Measurements from ENCODE around the gene RMND5A.
A peak's percentile ranks its signal among the peaks of the same experiment; 100 is the strongest.

RMND5A gene

GRCh38 chr2:86794861-86795260 is 74.8 kb downstream of the RMND5A start:
- H3K27ac ChIP-seq: no peak overlapping the region
- no peak for TF ChIP-seq ZFX (IDR thresholded peaks at IDR 0.05; ENCODE audit: borderline replicate concordance)
- TF ChIP-seq CTCF (IDR thresholded peaks at IDR 0.05): no peak

- TF ChIP-seq CTCF (IDR thresholded peaks at IDR 0.05): no peak
- no peak for TF ChIP-seq ZFX (IDR thresholded peaks at IDR 0.05; ENCODE audit: borderline replicate concordance)
- H3K27ac ChIP-seq: no peak overlapping the region
Measured at GRCh38 chr2:86800856-86801567, 80.9 kb downstream of the RMND5A start.

- no peak overlapping the region for H3K27ac ChIP-seq
- TF ChIP-seq ZFX (IDR thresholded peaks at IDR 0.05; ENCODE audit: borderline replicate concordance): no peak
- TF ChIP-seq CTCF (IDR thresholded peaks at IDR 0.05): no peak
Measured at GRCh38 chr2:86806059-86806857, 86.2 kb downstream of the RMND5A start.

- TF ChIP-seq ZFX (IDR thresholded peaks at IDR 0.05; ENCODE audit: borderline replicate concordance) (no peak), CTCF (IDR thresholded peaks at IDR 0.05) (no peak)
- H3K27ac ChIP-seq: peak overlapping the region; percentile 40; the same call in 1 of the 2 replicates
Measured at GRCh38 chr2:86807133-86807467, 87.0 kb downstream of the RMND5A start.

- TF ChIP-seq CTCF (IDR thresholded peaks at IDR 0.05): no peak
- TF ChIP-seq ZFX (IDR thresholded peaks at IDR 0.05; ENCODE audit: borderline replicate concordance): no peak
- H3K27ac ChIP-seq: peak overlapping the region; percentile 40
Measured at GRCh38 chr2:86807468-86808275, 87.6 kb downstream of the RMND5A start.

- TF ChIP-seq CTCF (IDR thresholded peaks at IDR 0.05) (peak; percentile 83), ZFX (IDR thresholded peaks at IDR 0.05; ENCODE audit: borderline replicate concordance) (no peak)
- peak overlapping the region; percentile 40 for H3K27ac ChIP-seq
Measured at GRCh38 chr2:86808315-86809161, 88.4 kb downstream of the RMND5A start.
